GM23248 (cell line): ENCODE results near the gene LBX2.

Experiments
- EZH2 ChIP-seq: fragments of 200-600 bp; sonication (generic); IDR thresholded peaks from 2 replicates; pipeline ENCODE4 v1.6.1; 2018; ENCODE audit warnings: antibody characterized with exemption, mild to moderate bottlenecking; ENCODE audit not compliant: insufficient read depth, poor library complexity, severe bottlenecking
- EZH2phosphoT487 ChIP-seq: fragments of 200-600 bp; sonication (generic); IDR thresholded peaks from 2 replicates; pipeline ENCODE4 v1.6.1; 2018; ENCODE audit warnings: antibody characterized with exemption, moderate library complexity, mild to moderate bottlenecking, low read depth; ENCODE audit not compliant: insufficient read depth

DNA sequence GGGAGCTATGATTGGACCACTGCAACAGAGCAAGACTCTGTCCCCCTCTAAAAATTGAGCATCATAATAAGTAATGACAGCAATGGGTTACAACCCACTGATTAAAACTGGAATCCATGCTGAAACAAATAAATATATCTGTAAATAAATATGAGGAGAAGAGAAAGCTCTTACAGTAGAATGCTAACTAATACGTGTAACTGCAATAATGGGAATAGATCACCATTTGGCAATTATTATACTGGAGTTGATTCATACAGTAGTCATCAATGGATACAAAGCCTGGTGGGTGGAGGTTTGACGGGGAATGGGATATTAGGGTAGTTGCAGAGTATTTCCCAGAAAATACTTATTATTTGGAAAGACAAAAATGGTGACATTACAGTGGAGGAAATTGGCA is 50.6 kb downstream of the LBX2 start:
- TF ChIP-seq EZH2phosphoT487 (no peak), EZH2 (no peak)
